Activated CD4-positive, alpha-beta T cell treated with anti-CD3 and anti-CD28 coated beads for 48 hours (primary cell): Measurements from ENCODE around the gene BUD31.
"Not testable (repeated sequence)": the region's sequence is repeated elsewhere in the genome, so short reads cannot be mapped to it uniquely, and the experiment has no call there.

ENCODE experiments used
- DNase-seq: peaks from one replicate; pipeline ENCODE4 v3.0.0-alpha.2; 2020

Gene BUD31

DNA sequence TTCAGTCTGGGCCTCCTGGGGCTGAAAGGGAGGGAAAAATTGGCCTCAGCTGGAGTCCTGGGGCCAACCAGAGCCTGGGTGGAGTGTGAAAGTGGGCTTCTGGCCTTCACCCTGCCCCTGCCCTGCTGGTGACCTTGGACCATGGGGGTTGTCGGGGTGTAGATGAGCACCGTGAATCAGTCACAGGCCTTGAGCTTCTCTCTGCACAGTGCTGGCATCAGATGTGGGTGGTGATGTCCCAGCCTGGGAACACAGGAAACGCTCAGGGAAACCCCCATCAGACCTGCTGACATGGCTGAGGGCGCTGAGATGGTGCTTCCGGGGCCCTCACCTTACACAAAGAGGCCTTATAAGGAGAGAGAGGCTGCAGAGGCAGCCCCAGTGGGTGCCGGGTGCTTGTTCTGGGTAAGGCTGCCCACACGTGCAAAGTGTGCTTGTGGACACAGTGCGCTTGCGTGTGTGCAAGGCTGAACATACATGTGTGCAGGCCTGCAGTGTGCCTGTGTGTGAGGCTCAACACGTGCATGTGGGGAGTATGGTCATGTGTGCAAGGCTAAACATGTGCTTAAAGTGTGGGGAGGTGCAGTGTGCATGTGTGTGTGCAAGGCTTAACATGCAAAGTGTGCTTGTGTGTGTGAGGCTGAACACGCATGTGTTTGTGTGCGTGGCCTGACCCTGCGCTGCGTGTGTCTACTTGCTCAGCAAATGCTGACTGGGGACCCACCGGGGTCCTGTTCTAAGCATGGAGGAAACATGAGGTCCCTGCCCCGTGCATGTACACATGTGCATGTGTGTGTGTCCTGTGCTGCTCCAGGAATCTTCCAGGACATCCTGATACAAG lies 27.7 kb upstream of the BUD31 start:
- peak; percentile 93 for DNase-seq

- DNase-seq: no peak
These were observed 27.1 kb upstream of the BUD31 start for GRCh38 chr7:99381664-99382075.

- no peak for DNase-seq
These were observed 25.6 kb upstream of the BUD31 start for GRCh38 chr7:99383203-99383602.

DNA sequence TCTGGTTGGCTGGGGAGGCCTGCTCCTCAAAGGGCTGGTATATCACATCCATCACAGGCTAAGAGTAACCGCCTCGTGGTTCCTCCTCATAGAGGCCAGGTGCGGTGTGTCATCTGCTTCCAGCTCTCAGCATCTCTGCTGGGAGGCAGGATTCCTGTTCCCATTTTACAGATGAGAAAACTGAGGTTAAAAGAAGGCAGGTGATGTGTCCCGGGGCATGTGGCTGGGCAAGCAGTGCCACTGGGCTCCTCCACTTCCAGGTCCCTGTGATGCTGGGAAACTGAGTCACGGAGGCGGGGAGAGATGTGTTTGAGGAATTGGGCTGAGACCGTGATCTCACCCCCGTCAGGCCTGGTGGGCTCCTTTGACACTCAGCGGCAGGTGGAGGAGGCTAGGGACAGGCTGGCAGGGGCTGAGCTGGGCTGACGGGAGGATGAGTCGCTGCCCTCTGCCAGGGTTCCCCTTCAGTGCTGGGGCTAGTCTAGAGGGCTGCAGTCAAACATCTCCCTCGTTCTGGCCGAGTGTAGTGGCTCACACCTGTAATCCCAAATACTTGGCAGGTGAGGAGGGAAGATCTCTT lies 24.9 kb upstream of the BUD31 start:
- no peak for DNase-seq

DNA sequence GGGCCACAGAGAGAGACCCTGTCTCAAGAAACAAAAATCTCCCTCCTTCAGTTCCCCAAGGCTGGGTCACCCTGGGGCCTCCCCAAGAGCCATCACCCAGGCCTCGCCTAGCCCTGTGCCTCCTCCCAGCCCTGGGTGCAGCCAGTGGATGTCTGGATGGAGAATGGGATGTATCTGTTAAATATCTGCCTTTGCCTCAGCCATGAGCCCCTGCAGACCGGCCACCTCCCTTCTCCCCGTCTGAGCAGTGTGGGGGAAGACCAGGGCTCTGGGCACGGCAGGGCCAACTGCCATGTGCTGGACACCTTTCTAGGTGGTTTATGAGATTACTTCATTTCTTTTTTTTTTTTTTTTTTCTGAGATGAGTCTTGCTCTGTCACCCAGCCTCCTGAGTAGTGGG lies 24.2 kb upstream of the BUD31 start:
- no peak for DNase-seq

GRCh38 chr7:99385564-99385963 lies 23.2 kb upstream of the BUD31 start:
- no peak for DNase-seq

DNA sequence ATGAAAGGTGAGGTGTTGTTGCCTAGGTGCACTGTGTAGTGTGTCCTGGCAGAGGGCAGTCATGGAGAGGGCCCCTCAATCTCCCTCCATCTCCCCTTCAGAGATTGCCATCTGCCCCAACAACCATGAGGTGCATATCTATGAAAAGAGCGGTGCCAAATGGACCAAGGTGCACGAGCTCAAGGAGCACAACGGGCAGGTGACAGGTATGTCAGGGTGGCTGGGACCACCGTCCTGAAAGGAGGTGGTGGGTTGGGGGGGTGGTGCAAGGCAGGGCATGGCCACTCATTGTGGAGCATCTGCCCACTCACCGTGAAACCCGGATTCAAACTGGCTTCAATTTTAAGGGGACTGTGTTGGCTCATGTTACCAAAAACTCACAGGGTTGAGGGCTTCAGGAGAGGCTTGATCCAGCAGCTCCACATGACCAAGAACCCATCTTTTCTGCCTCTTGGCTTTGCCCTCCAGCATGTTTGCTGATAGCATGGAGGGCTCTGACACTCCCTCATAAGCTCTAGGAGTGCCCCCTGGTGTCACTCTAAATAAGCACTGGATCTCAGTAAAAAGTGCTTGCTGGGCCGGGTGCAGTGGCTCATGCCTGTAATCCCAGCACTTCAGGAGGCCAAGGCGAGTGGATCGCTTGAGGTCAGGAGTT lies 22.1 kb upstream of the BUD31 start:
- DNase-seq: no peak

- not testable (repeated sequence) for DNase-seq
These were observed 21.5 kb upstream of the BUD31 start for GRCh38 chr7:99387239-99387635.

GRCh38 chr7:99387912-99388311 lies 20.9 kb upstream of the BUD31 start:
- no peak for DNase-seq

DNA sequence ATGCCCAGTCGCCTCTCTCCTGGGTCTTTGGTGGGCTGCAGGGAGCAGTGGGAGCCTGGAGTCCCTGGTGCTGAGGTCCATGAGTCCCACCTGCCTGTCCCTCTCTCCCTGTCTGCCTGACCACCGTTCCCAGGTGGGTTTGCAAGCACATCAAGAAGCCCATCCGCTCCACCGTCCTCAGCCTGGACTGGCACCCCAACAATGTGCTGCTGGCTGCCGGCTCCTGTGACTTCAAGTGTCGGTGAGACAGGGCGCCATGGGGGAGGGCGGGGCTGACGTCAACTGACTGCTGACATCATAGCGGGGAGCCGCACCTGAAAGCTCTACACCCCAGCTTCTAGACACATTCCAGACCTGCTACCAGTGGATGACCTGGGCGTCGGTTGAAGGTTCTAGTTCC lies 19.0 kb upstream of the BUD31 start:
- no peak for DNase-seq

DNA sequence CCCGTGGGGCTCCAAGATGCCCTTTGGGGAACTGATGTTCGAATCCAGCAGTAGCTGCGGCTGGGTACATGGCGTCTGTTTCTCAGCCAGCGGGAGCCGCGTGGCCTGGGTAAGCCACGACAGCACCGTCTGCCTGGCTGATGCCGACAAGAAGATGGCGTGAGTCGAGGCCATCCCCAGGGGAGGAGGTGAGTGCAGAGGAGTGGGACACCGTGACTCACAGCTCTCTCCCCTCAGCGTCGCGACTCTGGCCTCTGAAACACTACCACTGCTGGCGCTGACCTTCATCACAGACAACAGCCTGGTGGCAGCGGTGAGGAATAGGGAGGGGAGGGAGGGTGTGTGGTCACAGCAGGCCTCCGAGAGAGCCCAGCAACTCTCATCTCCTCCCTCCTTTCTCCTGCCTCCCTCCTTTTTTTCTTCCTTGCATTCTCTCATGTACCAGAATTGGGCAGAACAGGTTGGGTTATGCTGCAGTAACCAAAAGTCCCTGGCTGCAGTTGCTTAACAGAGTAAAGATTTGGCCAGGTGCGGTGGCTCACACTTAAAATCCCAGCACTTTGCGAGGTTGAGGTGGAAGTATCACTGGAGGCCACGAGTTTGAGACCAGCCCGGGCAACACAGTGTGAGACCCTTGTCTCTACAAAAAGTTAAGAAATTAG lies 17.7 kb upstream of the BUD31 start:
- DNase-seq: no peak

DNA sequence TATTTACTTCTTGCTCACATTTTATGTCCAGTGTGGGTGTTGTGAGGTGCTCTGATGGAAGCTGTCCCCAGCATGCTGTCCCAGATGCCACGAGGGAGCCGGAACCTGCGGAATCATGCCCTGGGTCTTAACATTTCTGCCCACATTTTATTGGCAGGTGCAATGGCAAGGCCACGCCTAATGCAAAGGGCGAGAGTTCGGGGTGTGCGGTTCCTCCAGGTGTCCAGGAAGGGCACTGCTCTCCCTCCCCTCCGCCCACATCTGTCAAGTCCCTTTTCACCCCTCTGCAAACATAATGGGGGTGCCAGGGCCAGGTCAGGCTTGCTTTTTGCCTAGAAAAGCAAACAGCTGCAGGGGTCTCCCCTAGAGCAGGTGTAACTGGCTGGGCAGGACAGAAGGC lies 16.7 kb upstream of the BUD31 start:
- no peak for DNase-seq

DNA sequence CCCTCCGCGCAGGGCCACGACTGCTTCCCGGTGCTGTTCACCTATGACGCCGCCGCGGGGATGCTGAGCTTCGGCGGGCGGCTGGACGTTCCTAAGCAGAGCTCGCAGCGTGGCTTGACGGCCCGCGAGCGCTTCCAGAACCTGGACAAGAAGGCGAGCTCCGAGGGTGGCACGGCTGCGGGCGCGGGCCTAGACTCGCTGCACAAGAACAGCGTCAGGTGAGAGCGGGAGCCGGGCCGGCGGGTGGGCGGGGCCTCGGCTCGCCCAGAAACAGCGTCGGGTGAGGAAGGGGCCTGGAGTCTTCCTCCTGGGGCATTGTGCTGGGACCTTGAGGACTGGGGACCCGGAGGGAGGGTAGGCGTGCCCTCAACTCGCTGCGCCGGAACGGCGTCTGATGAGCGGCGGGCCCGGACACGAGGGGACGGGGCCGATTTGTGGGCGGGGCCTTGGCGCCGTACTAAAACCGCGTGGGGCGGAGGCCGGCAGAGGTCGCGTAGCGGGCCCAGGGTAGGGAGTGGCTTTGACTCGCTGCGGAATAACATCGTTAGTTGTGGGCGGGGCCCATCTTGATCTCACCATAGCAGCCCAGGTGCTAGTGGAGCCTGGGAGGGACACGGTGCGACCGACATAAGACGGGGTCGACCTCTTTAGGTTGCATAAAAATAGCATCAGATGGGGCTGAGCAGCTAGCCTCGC lies 16.0 kb upstream of the BUD31 start:
- DNase-seq: peak; percentile 85

GRCh38 chr7:99393355-99394187 lies 15.2 kb upstream of the BUD31 start:
- DNase-seq: no peak

DNA sequence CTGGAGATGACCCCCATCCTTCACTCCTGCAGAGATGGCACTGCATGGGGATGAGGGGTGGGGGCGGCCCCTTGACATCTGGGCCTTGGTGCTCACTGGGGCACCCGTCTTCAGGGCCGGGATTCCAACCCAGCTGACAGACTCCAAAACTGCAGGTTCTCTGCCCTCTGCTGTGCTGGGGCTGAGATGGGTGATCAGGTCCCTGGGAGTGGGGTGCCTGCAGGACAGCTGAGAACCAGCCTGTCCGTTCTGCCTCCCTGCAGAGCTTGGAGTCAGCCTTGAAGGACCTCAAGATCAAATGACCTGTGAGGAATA lies 14.6 kb upstream of the BUD31 start:
- no peak for DNase-seq

DNA sequence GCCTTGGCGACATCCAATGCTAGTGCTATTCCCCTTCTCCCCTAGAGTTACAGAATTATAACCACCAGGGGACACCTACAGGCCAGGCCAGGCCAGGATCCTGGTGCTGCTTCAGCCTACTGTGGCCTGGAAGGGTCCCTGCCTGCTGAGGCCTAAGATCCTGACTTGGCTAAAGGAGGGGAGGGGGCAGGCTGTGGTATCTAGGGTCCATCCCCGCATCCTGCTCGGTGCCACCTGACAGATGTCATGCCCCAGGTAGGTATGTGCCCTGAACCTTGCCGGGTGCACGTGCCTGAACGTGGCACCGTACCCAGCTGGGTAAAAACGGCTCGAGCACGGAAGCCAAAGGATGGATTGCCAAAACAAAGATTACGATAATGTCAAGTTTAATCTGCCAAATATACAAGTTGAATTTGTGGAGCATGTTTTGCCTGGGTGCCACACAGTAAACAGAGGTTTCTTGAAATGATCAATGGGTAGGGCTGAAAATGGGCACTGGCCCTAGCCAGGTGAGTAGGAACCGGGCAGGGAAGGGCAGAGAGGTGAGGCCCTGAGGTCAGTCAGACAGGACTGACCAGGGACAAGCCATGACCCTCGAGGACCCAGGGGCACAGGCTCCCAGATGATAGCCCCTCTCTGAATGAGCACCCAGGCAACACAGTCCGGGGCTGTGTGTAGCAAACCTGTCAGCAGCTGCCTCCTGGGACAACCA lies 13.0 kb upstream of the BUD31 start:
- DNase-seq: no peak

DNA sequence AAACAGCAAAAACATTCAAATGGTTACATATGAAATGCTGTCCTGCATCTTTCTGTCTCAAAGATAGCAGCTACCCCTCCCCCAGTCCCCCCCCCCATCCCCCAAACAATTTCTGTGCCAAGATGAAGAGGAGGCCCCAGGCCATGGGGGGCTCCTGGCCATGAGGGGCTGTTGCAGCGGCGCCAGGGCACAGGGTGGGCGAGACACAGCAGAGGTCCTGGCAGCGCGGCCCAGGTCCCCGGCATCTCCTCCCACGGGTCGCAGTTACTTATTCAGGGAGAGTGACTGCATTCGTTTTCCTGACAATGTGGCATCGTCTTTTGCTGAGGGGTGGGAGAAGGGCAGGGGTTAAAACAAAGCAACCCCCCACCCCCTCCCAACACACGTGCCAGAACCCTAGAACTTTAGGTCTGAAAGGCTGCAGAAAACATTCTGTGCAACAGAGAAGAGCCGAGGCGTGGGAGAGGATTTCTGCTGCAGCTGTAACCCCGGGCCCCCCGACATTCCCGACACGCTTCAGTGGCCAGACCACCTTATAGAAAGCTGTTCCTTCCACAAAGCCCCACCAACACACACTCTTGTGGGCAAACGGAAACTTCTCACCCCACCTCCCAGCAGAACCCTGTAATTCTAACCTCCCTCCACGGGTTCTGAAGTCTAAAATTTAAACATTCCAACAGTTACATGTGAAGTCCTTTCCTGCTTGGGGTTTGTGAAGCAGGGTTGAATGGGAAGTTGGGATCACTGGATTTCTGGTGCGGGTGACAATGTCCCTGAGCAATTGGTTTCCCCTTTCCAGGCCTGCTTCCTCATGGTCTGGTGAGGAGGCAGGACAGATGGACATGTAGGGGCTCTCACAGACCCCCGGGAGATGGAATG lies 12.1 kb upstream of the BUD31 start:
- no peak for DNase-seq

GRCh38 chr7:99397297-99397983 lies 11.3 kb upstream of the BUD31 start:
- no peak for DNase-seq

- DNase-seq: no peak
These were observed 9.8 kb upstream of the BUD31 start for GRCh38 chr7:99398891-99399445.

DNA sequence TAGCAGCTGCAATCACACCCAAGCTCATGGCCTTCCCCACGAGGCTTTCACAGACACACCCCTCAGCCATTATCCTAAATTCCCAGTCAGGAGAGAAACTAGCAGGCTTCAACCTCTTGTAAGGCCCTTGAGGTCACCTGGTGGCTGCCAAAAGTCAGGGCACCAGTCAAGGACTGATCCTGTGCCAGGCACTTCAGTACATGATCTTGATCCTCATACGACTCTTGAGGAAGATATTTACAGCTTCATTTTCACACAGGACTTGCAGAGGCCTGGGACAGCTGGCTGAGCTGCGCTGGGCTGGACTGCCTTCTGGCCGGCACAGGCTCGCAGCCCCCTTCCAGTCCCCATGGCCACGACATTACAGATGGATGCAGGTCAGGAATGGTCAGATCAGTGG lies 9.2 kb upstream of the BUD31 start:
- DNase-seq: no peak
